Neural progenitor cell (in vitro differentiated cells): Measurements from ENCODE around the gene RNF217. TPM values are rescaled to one million over a fixed set of nuclear protein-coding genes. Genes with fewer than 3 reads are reported as not detected.

Source experiments
- DNase-seq: peaks from one replicate; pipeline ENCODE4 v3.0.0-alpha.2; 2016; ENCODE audit warnings: low spot score
- H2AFZ ChIP-seq: fragments of 200-600 bp; sonication (generic); replicated peaks from 2 replicates; pipeline ENCODE4 v1.6.1; 2016; ENCODE audit warnings: antibody characterized with exemption
- H3F3A ChIP-seq: fragments of 200-600 bp; sonication (generic); 2 replicates; pipeline ENCODE4 v1.6.1; 2016; ENCODE audit warnings: antibody characterized with exemption, low read depth
- H3K27ac ChIP-seq: fragments of 200-600 bp; sonication (generic); 2 replicates; pipeline ENCODE4 v1.5.1; 2016; ENCODE audit warnings: mild to moderate bottlenecking
- H3K27me3 ChIP-seq: fragments of 200-600 bp; sonication (generic); 2 replicates; pipeline ENCODE4 v1.6.1; 2016; ENCODE audit warnings: mild to moderate bottlenecking, moderate library complexity
- H3K36me3 ChIP-seq: fragments of 200-600 bp; sonication (generic); 2 replicates; pipeline ENCODE4 v1.5.1; 2016
- H3K4me1 ChIP-seq: fragments of 200-600 bp; sonication (generic); 2 replicates; pipeline ENCODE4 v1.6.1; 2016; ENCODE audit warnings: mixed run types
- H3K4me2 ChIP-seq: fragments of 200-600 bp; sonication (generic); 2 replicates; pipeline ENCODE4 v1.6.1; 2016
- H3K4me3 ChIP-seq: fragments of 200-600 bp; sonication (generic); 2 replicates; pipeline ENCODE4 v1.5.1; 2016
- H3K79me2 ChIP-seq: fragments of 200-600 bp; sonication (generic); 2 replicates; pipeline ENCODE4 v1.6.1; 2016; ENCODE audit warnings: low read depth
- H3K9ac ChIP-seq: fragments of 200-600 bp; sonication (generic); 2 replicates; pipeline ENCODE4 v1.6.1; 2016
- H3K9me3 ChIP-seq: fragments of 200-600 bp; sonication (generic); 2 replicates; pipeline ENCODE4 v1.5.1; 2016; ENCODE audit warnings: low read depth
- H4K20me1 ChIP-seq: fragments of 200-600 bp; sonication (generic); 2 replicates; pipeline ENCODE4 v1.6.1; 2016; ENCODE audit warnings: low read depth
- H3K27ac Mint-ChIP-seq: 3 replicates; pipeline ENCODE4 v1.8.0; 2021; ENCODE audit warnings: mixed read lengths
- H3K27me3 Mint-ChIP-seq: 2 replicates; pipeline ENCODE4 v1.8.0; 2022; ENCODE audit warnings: low read depth, mild to moderate bottlenecking, inconsistent platforms, moderate library complexity, mixed read lengths; ENCODE audit not compliant: insufficient read depth
- H3K36me3 Mint-ChIP-seq: 3 replicates; pipeline ENCODE4 v1.8.0; 2021; ENCODE audit warnings: mixed read lengths
- H3K4me1 Mint-ChIP-seq: 3 replicates; pipeline ENCODE4 v1.8.0; 2021; ENCODE audit warnings: mixed read lengths
- H3K4me3 Mint-ChIP-seq: 3 replicates; pipeline ENCODE4 v1.8.0; 2021; ENCODE audit warnings: mild to moderate bottlenecking, moderate library complexity, mixed read lengths
- H3K9me3 Mint-ChIP-seq: 3 replicates; pipeline ENCODE4 v1.8.0; 2020; ENCODE audit warnings: mixed read lengths
- CTCF ChIP-seq: fragments of 200-600 bp; sonication (generic); IDR thresholded peaks from 2 replicates; pipeline ENCODE4 v1.5.1; 2017; ENCODE audit warnings: antibody characterized with exemption, mild to moderate bottlenecking
- EZH2 ChIP-seq: fragments of 200-600 bp; sonication (generic); IDR thresholded peaks from 2 replicates; pipeline ENCODE4 v1.6.1; 2017; ENCODE audit warnings: antibody characterized with exemption, mild to moderate bottlenecking, moderate library complexity
- EZH2phosphoT487 ChIP-seq: fragments of 200-600 bp; sonication (generic); IDR thresholded peaks from 2 replicates; pipeline ENCODE4 v1.6.1; 2017; ENCODE audit warnings: antibody characterized with exemption
- total RNA-seq: library from RNA; depleted of rRNA; stranded (reverse); fragments of >200 nt; gene quantifications from 2 replicates; pipeline ENCODE4 v1.2.3, GENCODE V29; 2015; ENCODE audit warnings: low replicate concordance

The RNF217 gene
- total RNA-seq, 1 donor from 2014 or later, result 24.1 TPM

DNA sequence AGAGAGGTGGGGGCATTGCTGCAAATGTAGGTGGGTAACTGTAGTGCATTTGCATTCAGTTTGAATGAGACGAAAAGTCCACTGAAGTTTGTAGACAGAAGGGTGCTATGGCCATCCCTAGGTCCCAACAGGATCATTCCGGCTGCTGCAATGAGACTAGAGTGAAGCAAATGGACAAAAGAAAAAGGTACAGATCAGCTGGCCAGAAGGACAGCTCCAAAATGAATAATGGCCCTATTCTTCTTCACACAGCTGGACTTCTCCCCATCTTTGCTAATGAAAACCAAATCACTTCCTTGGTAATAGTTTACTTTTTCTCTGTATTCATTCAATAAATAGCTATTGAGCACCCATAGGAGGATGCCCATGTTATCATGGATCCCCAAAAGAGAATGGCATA lies 134.9 kb downstream of the RNF217 start:
- H3K4me3 Mint-ChIP-seq, result no peak overlapping the region

DNA sequence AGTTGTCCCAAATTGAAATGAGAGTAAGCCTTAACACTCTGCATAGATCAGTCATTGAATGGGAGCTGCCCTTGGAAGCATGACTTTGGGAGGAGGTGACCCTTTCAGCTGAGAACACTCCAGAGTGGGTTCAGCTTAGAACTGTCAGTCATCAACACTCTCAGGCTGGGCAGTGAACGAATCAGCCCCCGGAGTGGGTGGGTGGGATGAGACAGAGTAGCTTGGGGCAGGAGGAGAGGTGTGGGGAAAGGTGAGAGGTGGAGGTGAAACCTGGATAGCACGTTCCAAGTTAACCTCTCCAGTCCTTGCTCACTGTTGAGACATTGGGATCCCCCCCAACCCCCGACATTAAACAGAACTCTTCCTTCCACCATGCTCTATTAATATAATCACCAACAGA lies 136.0 kb downstream of the RNF217 start:
- Histone ChIP-seq H3K4me3 (no peak overlapping the region), H3K79me2 (no peaks in the 10 kb centered on the region), H3F3A (peaks cover 13% of the 10 kb centered on the region), H3K4me2 (no peak overlapping the region), H3K9me3 (no peaks in the 10 kb centered on the region), H3K36me3 (no peaks in the 10 kb centered on the region), H3K4me1 (peaks cover 53% of the 10 kb centered on the region), H2AFZ (no peak overlapping the region), H3K9ac (no peak overlapping the region), H3K27ac (no peak overlapping the region), H4K20me1 (no peaks in the 10 kb centered on the region), H3K27me3 (no peaks in the 10 kb centered on the region)
- Mint-ChIP-seq H3K27ac (no peak overlapping the region), H3K9me3 (no peaks in the 10 kb centered on the region), H3K4me1 (peaks cover 53% of the 10 kb centered on the region), H3K27me3 (peaks cover 2% of the 10 kb centered on the region), H3K36me3 (peaks cover under 1% of the 10 kb centered on the region), H3K4me3 (no peak overlapping the region)
- no peak for TF ChIP-seq CTCF
- no peak for TF ChIP-seq EZH2phosphoT487
- no peak for TF ChIP-seq EZH2
- no peak for DNase-seq

More for the DNA sequence above, 134.9 kb downstream of the RNF217 start:
- H3F3A ChIP-seq, result peaks cover 13% of the 10 kb centered on the region
- no peaks in the 10 kb centered on the region for H3K9me3 ChIP-seq
- peak overlapping the region; percentile 11 for H3K4me2 ChIP-seq
- no peaks in the 10 kb centered on the region for H4K20me1 ChIP-seq
- no peak overlapping the region for H3K4me3 ChIP-seq
- Mint-ChIP-seq H3K9me3 (no peaks in the 10 kb centered on the region), H3K4me1 (peaks cover 43% of the 10 kb centered on the region), H3K27ac (no peak overlapping the region), H3K36me3 (peaks cover 3% of the 10 kb centered on the region), H3K27me3 (peaks cover 2% of the 10 kb centered on the region)
- H3K27me3 ChIP-seq, result no peaks in the 10 kb centered on the region
- H3K4me1 ChIP-seq, result peaks cover 42% of the 10 kb centered on the region
- H3K36me3 ChIP-seq, result no peaks in the 10 kb centered on the region
- no peak overlapping the region for H3K27ac ChIP-seq
- H3K9ac ChIP-seq, result no peak overlapping the region
- no peak for DNase-seq
- no peak for TF ChIP-seq CTCF
- no peak for TF ChIP-seq EZH2phosphoT487
- no peak for TF ChIP-seq EZH2
- no peak overlapping the region for H2AFZ ChIP-seq
- H3K79me2 ChIP-seq, result no peaks in the 10 kb centered on the region

GRCh38 chr6:125099211-125100073 lies 137.2 kb downstream of the RNF217 start:
- Histone ChIP-seq H3K4me3 (peak overlapping the region; percentile 47), H3K36me3 (no peaks in the 10 kb centered on the region), H3K4me1 (peaks cover 65% of the 10 kb centered on the region), H3K79me2 (no peaks in the 10 kb centered on the region), H3K4me2 (peak overlapping the region; percentile 84), H3F3A (peaks cover 24% of the 10 kb centered on the region), H3K9ac (no peak overlapping the region), H3K9me3 (no peaks in the 10 kb centered on the region), H2AFZ (peak overlapping the region; percentile 95), H4K20me1 (no peaks in the 10 kb centered on the region), H3K27ac (no peak overlapping the region), H3K27me3 (no peaks in the 10 kb centered on the region)
- Mint-ChIP-seq H3K27me3 (peaks cover 2% of the 10 kb centered on the region), H3K36me3 (no peaks in the 10 kb centered on the region), H3K9me3 (no peaks in the 10 kb centered on the region), H3K4me3 (peak overlapping the region; percentile 81), H3K27ac (peak overlapping the region; percentile 34), H3K4me1 (peaks cover 64% of the 10 kb centered on the region)
- DNase-seq, result peak; percentile 72
- no peak for TF ChIP-seq EZH2
- no peak for TF ChIP-seq EZH2phosphoT487
- TF ChIP-seq CTCF, result no peak
